ENCODE results near the gene BPIFA2. TPM values are rescaled to one million over a fixed set of nuclear protein-coding genes. Genes with fewer than 3 reads are reported as not detected.

The BPIFA2 gene, protein sequence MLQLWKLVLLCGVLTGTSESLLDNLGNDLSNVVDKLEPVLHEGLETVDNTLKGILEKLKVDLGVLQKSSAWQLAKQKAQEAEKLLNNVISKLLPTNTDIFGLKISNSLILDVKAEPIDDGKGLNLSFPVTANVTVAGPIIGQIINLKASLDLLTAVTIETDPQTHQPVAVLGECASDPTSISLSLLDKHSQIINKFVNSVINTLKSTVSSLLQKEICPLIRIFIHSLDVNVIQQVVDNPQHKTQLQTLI
- total RNA-seq (2021) = not detected in 2 replicates
- long read RNA-seq = 0 reads

DNA sequence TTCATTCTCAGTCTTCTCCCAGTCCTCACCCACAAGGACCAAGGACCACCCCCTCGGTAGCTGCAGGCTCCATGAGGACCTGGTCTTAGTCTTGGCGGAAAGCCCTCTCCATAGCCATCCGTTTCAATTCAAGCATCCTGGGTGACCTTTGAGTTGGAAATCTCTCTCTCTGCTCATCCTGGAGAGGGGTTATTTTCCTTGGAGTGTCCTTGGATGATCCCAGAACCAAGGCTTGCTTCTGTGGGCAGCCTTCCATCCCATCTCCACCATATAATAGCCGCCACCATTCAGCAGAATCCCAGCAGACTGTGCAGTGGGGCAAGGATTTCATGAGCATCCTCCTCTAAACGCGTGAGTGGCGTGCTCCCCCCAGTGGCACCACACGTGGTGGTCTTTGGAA is at the start of gene BPIFA2:
Gene BPIFA2 (plus strand): TSS at position 301 of the 400 bp plus-strand sequence. CDS start 987 bp downstream, outside the sequence.
- Histone ChIP-seq H3K27ac (ENCODE audit: insufficient read length, low read depth, low read length) (no peak within 1 kb of the TSS), H2BK120ac (ENCODE audit: low read depth, low read length, poor library complexity, severe bottlenecking) (no peak within 1 kb of the TSS), H2BK5ac (ENCODE audit: insufficient read length, low read length) (no peak within 1 kb of the TSS), H3T11ph (ENCODE audit: low read length) (no peak within 1 kb of the TSS), H4K8ac (replicated peaks; ENCODE audit: insufficient read length, low read depth, low read length) (no peak within 1 kb of the TSS), H3K23ac (ENCODE audit: insufficient read length, low read depth, low read length) (no peak within 1 kb of the TSS), H2BK20ac (ENCODE audit: low read depth, low read length, poor library complexity, severe bottlenecking) (no peak within 1 kb of the TSS), H3K4ac (ENCODE audit: low read depth, low read length) (no peak within 1 kb of the TSS), H2BK15ac (ENCODE audit: low read depth, low read length) (no peak within 1 kb of the TSS), H3K56ac (ENCODE audit: insufficient read length, low read depth, low read length) (no peak within 1 kb of the TSS), H4K91ac (ENCODE audit: insufficient read length, low read depth, low read length) (no peak within 1 kb of the TSS), H3K9ac (ENCODE audit: extremely low read depth, insufficient read length, low read length) (no peak within 1 kb of the TSS), H4K5ac (ENCODE audit: insufficient read length, low read depth, low read length) (no peak within 1 kb of the TSS), H3K14ac (ENCODE audit: insufficient read depth, low read length) (no peak within 1 kb of the TSS), H3K23me2 (ENCODE audit: insufficient read length, low read depth, low read length, poor library complexity, severe bottlenecking) (no peaks in the 10 kb centered on the region), H3K27me3 (ENCODE audit: insufficient read depth, low read length) (no peaks in the 10 kb centered on the region), H2AFZ (ENCODE audit: low read length) (no peak within 1 kb of the TSS), H4K20me1 (ENCODE audit: control insufficient read depth, insufficient read depth, insufficient read length) (no peaks in the 10 kb centered on the region), H3K79me2 (ENCODE audit: insufficient read depth, low read length) (no peaks in the 10 kb centered on the region), H2BK12ac (ENCODE audit: insufficient read length, low read depth, low read length) (no peak within 1 kb of the TSS), H3K18ac (ENCODE audit: insufficient read length, low read depth, low read length) (no peak within 1 kb of the TSS), H3K79me1 (ENCODE audit: insufficient read depth, low read depth, low read length, poor library complexity, severe bottlenecking) (no peaks in the 10 kb centered on the region), H2AK5ac (ENCODE audit: insufficient read length, low read length) (no peak within 1 kb of the TSS), H3K4me1 (ENCODE audit: insufficient read depth, low read length) (no peaks in the 10 kb centered on the region), H3K9me3 (ENCODE audit: control insufficient read depth, low read depth, low read length) (no peaks in the 10 kb centered on the region), H3K4me2 (ENCODE audit: insufficient read depth, insufficient read length, low read length) (no peak within 1 kb of the TSS)
- no CpG with 5 or more reads among the region's 8 CpGs for WGBS (ENCODE audit: extremely low coverage, insufficient read length, low lambda C conversion rate)
- no peak within 1 kb of the TSS for H3K4me3 Mint-ChIP-seq
- H3K27me3 Mint-ChIP-seq (ENCODE audit: low read depth) = peaks cover 13% of the 10 kb centered on the region
- no peak for DNase-seq
- H3K9me3 Mint-ChIP-seq = peaks cover 27 to 32% of the 10 kb centered on the region in 2 experiments
- no peak within 1 kb of the TSS; a peak in 1 of 7 replicates for H3K27ac Mint-ChIP-seq
- H3K36me3 Mint-ChIP-seq (ENCODE audit: insufficient read depth in 1 of 3, low read depth in 3 of 3) = peaks cover 1 to 8% (median 7%) of the 10 kb centered on the region in 3 experiments; a peak in 5 of 7 replicates
- H3K4me1 Mint-ChIP-seq = no peaks in the 10 kb centered on the region
- TF ChIP-seq, protein P1, sequence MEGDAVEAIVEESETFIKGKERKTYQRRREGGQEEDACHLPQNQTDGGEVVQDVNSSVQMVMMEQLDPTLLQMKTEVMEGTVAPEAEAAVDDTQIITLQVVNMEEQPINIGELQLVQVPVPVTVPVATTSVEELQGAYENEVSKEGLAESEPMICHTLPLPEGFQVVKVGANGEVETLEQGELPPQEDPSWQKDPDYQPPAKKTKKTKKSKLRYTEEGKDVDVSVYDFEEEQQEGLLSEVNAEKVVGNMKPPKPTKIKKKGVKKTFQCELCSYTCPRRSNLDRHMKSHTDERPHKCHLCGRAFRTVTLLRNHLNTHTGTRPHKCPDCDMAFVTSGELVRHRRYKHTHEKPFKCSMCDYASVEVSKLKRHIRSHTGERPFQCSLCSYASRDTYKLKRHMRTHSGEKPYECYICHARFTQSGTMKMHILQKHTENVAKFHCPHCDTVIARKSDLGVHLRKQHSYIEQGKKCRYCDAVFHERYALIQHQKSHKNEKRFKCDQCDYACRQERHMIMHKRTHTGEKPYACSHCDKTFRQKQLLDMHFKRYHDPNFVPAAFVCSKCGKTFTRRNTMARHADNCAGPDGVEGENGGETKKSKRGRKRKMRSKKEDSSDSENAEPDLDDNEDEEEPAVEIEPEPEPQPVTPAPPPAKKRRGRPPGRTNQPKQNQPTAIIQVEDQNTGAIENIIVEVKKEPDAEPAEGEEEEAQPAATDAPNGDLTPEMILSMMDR (conservative IDR thresholded peaks at IDR 0.05) = no peak
